SU-DHL-6 (cell line): Measurements from ENCODE around the gene LCP2.

Experiments used
- EZH2phosphoT487 ChIP-seq: fragments of 200-600 bp; sonication (generic), shearing (Covaris generic); conservative IDR thresholded peaks from 2 replicates; pipeline ENCODE4 v1.6.1; 2018; ENCODE audit warnings: mild to moderate bottlenecking, antibody characterized with exemption, low read length, moderate library complexity, mixed read lengths
- TF ChIP-seq, protein P1 (sequence below): fragments of 200-600 bp; sonication (generic); IDR thresholded peaks from one replicate; pipeline ENCODE4 v1.5.1; 2017; ENCODE audit warnings: antibody characterized with exemption, mild to moderate bottlenecking, low read length, moderate library complexity; ENCODE audit not compliant: insufficient read depth, poor library complexity, severe bottlenecking

DNA sequence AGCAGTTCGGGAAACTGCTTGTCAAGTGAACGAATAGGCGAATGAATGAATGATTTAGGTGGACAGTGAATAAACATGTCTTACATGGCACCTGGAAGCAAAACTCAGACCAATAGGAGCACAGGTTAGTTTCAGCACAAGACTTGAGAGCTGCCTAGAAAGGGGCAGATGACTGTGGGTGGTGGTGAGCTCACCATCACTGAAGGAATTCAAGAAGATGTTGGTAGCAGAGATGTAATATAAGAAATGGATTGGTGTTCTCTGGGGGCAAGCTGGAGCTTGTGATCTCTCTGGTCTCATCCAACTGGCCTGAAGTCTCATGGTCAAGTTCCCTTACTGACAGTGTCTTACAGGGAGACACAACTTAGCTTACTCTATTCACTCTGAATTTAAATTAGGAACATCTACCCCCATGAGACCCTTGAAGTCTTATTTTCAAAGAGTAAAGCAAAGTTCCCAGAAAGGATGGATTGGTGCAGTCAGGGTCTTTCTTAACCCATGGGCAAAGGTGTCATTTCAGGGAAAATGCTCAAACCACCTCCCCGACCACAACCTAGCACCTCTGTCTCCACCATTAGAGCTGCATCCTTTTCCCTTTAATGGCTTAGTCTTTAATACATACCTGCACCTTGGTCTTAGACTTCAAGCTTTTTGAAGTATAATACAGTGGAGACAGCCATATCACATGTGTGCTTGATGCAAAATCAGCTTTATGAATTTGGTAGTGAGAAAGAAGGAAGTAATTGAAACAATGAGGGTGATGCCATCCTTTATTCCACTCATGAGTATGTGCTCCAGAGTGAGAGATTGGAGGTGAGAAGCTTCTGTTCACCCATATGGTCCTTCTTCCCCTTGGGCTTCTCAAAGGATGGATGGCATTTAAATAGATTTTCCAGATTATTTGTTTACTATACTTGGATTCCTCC lies 5.1 kb downstream of the LCP2 start:
- TF ChIP-seq, protein P1, sequence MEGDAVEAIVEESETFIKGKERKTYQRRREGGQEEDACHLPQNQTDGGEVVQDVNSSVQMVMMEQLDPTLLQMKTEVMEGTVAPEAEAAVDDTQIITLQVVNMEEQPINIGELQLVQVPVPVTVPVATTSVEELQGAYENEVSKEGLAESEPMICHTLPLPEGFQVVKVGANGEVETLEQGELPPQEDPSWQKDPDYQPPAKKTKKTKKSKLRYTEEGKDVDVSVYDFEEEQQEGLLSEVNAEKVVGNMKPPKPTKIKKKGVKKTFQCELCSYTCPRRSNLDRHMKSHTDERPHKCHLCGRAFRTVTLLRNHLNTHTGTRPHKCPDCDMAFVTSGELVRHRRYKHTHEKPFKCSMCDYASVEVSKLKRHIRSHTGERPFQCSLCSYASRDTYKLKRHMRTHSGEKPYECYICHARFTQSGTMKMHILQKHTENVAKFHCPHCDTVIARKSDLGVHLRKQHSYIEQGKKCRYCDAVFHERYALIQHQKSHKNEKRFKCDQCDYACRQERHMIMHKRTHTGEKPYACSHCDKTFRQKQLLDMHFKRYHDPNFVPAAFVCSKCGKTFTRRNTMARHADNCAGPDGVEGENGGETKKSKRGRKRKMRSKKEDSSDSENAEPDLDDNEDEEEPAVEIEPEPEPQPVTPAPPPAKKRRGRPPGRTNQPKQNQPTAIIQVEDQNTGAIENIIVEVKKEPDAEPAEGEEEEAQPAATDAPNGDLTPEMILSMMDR, result no peak
- TF ChIP-seq EZH2phosphoT487, result no peak
